HG02571 (cell line): ENCODE measurements around the gene PHACTR4.
"Not testable (repeated sequence)": the region's sequence is repeated elsewhere in the genome, so short reads cannot be mapped to it uniquely, and the experiment has no call there.

Experiments used
- ATAC-seq: cut with Tn5 transposase; IDR thresholded peaks from one replicate; pipeline ENCODE4 v1.9.1; 2021; ENCODE audit warnings: mild to moderate bottlenecking, moderate library complexity; ENCODE audit not compliant: unreplicated experiment

Gene PHACTR4

DNA sequence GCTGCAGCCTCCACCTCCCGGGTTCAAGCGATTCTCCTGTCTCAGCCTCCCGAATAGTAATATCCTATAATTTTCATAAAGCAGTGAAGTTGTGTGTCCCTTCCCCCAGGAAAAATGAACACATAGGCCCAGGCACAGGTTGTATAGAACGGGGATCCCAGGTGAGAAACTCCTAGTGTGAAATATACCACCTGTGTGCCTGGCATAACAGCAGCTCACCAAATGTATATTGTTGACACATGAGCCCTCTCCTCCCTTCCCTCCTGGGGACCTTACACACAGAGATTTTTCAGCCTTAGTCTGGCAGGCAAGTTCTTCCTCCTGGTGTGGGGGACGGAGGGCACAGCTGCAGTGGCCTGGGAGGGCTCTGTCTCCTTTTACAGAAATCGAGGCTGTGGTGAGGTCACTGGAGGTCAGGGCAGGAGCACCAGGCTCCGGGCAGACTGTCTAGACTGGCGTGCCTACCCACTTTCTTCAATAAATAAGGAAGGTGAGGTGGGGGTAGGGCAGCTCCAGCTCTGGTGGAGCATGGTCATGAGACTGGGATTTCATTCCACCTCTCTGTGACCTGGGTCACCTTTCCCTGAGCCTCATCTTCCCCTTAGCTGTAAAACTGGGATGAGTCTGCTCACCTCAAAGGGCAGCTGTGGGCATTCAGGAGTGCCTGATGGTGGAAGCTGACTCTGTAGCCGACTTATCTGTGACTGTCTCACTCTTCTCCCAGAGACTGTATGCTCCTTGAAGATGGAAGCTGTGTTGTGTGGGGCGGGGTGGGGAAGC lies 150.6 kb downstream of the PHACTR4 start:
- no peak for ATAC-seq

DNA sequence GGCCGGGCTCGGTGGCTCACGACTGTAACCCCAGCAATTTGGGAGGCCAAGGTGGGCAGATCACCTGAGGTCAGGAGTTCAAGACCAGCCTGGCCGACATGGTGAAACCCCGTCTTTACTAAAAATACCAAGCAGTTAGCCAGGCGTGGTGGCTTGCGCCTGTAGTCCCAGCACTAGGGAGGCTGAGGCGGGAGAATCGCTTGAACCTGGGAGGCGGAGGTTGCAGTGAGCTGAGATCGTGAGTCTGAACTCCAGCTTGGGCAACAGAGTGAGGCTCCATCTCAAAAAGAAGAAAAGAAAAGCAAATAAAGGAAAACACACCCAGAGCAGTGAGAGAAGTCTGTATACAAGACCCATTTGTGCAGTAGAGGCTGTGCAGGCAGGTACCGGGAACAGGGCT lies 151.3 kb downstream of the PHACTR4 start:
- ATAC-seq: not testable (repeated sequence)

DNA sequence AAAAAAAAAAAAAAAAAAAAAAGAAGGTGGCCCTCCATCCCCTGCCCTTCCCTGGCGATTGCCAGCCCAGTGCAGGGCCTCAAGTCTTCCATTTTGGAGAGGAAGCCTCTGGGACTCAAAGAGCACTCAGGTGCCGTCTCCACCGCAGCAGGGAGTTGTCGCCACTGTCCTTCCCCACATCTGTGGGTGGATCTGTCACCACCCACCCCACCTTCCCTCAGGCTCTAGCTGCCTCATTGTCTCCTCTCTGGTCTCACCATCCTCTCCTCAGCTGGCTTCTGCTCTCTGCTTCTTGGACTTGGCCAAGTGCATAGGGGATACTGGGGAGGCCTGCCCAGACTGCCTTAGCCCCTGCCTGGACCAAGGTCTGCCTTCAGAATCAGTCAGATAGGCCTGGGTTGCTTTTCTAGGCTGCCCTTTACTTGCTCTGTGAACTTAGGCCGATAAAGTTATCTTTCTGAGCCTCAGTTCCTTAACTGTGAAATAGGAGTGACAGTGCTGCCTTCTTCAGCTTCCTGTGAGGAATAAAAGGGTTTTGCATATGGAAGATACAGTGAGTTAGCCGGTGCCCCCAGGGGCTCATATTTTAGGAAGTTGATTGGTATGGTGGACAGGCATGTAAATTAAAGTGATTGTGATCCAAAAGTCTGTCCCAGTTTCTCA lies 152.1 kb downstream of the PHACTR4 start:
- no peak for ATAC-seq

DNA sequence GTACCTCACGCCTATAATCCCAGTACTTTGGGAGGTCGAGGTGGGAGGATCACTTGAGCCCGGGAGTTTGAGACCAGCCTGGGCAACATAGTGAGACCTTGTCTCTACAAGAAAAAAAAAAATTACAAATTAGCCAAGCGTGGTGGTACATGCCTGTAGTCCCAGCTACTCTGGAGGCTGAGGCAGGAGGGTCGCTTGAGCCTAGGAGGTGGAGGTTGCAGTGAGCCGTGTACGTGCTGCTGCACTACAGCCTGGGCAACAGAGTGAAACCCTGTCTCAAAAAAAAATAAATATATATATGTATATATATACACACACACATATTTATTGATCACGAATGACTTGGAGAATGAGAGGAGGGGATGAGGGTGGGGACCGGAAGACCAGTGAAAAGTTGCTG lies 153.0 kb downstream of the PHACTR4 start:
- not testable (repeated sequence) for ATAC-seq

DNA sequence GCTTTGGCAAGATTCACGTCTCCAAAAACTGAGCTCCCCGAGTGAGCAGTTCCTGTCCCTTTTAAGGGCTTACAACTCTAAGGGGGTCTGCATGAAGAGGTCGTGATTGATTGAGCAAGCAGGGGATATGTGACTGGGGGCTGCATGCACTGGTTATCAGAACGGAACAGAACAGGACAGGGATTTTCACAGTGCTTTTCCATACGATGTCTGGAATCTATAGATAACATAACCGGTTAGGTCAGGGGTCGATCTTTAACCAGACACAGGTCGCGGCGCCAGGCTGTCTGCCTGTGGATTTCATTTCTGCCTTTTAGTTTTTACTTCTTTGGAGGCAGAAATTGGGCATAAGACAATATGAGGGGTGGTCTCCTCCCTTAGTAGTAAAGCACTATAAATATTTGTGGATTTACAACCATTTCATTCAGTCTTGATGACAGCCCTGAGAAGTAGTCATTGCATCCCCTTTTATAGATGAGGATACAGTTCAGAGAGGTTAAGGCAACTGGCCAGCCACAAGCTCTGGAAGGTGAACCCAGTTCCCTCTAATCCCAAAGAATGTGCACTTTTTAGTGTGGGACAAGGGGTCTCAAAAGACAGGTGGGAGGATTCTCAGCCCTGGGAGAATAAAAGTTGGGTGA lies 155.6 kb downstream of the PHACTR4 start:
- ATAC-seq: not testable (repeated sequence)

DNA sequence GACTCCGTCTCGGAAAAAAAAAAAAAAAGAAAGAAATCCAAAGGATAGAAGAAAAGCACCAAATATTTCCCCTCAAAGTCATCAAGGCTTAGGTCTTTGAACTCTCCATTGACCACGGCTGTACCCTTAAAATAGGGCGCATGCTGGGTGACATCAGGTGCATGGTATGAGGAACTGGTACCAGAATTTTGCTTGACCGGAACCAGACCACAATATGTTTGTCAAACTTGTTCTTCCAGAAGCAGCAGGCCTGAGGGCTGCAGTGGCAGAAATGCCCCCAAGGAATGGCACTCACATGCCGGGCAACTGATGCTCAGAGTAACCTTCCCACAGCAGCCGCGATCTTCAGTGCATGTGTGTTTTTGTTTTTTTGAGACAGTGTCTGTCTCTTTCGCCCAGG lies 157.3 kb downstream of the PHACTR4 start:
- no peak for ATAC-seq

DNA sequence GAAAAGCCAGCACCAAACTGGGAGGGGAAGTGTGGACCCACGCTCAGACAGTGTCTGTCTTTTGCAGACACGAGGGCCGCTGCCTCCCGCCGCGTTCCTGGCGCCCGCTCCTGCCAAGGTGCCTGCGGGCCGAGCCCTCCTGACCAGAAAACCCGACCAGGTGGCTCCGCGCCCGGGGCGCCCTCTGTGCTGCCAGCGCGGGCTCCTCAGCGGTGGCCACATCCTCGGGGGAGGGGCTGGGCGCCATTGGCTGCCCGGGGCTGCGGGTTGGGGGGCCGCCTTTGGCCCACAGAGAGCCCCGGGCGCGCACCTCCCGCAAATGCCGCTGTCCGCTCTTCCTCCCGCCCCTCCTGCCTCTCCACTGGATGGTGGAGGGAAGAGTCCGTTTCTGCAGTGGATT lies 160.9 kb downstream of the PHACTR4 start:
- ATAC-seq: no peak

DNA sequence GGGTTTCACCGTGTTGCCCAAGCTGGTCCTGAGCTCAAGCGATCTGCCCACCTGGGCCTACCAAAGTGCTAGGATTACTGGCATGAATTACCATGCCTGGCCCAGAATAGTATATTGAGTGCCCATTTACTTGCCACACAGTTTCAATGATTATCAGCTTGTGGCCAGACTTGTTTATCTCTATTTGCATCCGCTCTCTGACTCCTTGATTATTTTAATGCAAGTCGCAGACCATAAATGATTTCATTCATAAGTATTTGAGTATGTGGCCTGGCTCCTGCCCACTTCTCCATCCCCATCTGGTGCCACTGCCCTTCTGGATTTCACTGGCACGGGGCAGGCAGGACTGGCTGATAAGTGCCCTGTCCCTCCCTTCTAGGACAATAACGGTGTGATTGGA lies 165.1 kb downstream of the PHACTR4 start:
- no peak for ATAC-seq

DNA sequence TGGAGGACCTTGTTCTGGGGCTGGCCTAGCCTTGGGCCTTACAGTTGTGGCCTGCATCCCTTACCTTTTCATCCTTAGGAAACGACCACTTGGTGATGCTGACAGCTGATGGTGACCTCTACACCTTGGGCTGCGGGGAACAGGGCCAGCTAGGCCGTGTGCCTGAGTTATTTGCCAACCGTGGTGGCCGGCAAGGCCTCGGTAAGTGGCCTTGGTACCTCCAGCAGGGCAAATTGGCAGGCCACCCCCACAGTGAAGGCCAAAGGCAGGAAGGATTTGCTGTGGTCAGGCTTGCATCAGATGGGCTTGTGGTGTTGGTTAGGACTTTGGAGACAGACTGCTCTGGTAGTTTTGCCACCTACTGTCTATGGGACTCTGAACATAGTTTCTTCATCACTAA lies 165.6 kb downstream of the PHACTR4 start:
- no peak for ATAC-seq

DNA sequence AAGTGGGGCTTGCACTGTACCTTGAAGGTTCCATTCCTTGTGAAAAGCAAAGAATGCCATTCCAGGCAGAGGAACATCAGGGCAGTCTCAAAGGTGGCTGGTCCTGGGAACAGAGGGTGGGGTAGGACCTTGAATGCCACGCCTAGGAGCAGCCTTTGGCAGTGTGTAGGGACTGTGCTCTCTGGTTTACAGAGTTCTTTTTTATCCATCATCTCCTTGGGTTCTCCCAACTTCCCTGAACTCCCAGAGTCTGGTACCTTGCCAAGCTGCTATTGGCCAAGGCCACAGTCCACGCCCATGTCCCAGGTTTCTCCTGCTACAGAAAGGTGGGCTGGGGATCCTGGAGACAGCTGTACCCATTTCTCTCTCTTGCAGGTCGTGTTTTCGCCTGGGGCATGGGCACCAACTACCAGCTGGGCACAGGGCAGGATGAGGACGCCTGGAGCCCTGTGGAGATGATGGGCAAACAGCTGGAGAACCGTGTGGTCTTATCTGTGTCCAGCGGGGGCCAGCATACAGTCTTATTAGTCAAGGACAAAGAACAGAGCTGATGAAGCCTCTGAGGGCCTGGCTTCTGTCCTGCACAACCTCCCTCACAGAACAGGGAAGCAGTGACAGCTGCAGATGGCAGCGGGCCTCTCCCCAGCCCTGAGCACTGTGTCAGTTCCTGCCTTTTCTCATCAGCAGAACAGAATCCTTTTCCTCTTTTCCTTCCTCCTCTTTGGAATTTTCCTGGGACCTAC lies 168.1 kb downstream of the PHACTR4 start:
- ATAC-seq: no peak

DNA sequence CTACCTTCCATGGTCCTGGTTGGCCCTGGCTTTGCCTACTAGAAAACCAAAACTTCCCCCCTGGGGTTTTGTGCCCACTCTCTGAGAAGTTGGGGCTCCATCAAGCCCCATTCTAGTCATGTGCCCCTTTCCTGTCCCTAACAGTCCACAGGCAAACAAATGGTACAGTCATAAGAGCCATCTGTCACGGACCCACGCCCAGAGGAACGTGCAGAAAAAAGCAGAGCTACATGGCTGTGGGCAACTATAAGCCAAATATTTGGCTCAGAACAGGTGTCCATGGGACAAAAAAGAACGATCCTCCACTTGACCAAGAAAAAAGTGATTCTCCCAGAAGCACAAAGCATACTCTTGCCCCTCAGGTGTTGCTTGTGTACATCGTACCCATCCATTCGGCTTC lies 168.7 kb downstream of the PHACTR4 start:
- ATAC-seq: no peak

DNA sequence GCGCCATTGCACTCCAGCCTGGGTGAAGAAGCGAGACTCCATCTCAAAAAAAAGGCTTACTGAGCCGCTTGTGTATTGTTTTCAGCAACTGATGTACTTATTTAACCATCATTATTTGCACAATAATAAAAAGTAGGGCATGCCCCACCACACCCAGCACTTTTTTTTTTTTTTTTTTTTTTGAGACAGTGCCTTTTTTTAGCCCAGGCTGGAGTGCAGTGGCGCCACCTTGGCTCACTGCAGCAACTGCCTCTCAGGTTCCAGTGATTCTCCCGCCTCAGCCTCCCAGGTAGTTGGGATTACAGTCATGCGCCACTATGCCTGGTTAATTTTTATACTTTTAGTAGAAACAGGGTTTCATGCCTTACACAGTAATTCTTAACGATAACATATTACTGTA lies 171.1 kb downstream of the PHACTR4 start:
- no peak for ATAC-seq

DNA sequence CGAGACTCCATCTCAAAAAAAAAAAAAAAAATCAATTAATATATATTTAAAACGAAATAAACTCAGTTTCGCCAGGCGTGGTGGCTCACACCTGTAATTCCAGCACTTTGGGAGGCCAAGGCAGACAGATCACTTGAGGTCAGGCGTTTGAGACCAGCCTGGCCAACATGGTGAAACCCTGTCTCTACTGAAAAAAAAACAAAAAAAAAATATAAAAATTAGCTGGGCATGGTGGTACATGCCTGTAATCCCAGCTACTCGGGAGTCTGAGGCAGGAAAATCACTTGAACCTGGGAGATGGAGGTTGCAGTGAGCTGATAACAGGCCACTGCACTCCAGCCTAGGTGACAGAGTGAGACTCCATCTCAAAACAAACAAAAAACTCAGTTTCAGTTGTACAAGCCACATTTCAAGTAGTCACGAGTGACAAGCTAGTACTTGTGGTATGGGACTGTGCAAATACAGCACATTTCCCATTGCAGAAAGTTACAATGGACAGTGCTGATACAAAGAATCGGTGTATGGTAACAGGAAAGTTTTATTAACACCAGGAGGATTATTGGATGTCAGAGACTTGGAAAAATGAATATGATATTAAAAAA lies 172.0 kb downstream of the PHACTR4 start:
- not testable (repeated sequence) for ATAC-seq

DNA sequence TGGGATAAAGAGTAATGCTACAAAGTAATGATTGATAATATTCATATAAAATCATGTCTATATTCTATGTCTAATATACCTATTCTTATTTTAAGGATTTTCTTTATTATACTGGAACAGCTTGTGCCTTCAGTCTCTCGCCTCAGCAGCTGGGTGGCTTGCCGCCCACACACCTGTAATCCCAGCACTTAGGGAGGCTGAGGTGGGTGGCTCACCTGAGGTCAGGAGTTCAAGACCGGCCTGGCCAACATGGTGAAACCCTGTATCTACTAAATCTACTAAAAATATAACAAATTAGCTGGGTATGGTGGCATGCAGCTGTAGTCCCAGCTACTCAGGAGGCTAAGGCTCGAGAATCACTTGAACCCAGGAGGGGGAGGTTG lies 175.7 kb downstream of the PHACTR4 start:
- ATAC-seq: no peak

DNA sequence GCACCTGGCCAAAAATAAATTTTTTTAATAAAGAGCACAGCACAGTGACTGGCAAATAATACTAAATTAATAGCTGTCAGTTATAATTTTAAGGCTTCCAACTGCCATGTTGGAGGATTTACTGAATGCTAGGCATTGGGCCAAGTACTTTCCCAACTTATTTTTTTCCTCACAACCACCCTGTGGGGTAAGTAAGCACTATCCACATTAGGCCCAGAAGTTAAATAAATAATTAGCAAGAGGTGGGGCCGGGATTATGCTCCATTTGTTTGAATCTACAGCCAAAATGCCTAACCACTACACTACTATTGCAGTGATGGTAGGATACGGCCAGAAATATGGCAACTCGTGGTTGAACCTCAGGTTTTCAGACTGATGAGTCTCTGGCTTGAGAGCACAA lies 178.8 kb downstream of the PHACTR4 start:
- no peak for ATAC-seq
